Posterior vena cava (tissue), 2 donors: Measurements from ENCODE around the gene CTNND1. TPM values are rescaled to one million over a fixed set of nuclear protein-coding genes. Genes with fewer than 3 reads are reported as not detected.
"Not testable (repeated sequence)": the region's sequence is repeated elsewhere in the genome, so short reads cannot be mapped to it uniquely, and the experiment has no call there.

Source experiments
- DNase-seq: peaks from one replicate; pipeline ENCODE4 v3.0.0-alpha.2; 2020; ENCODE audit warnings: low spot score
- intact Hi-C, 2 donors: fragments of 100-400 bp; cut with DNase I; formaldehyde crosslinking; loops; one replicate each; pipeline versions ENCODE4 v1.14.1 to v1.14.2; 2022 to 2023
- long read RNA-seq, 2 donors: library from polyadenylated mRNA; unstranded; transcript quantifications; one replicate each; pipeline ENCODE4 v2.0.0, GENCODE V29; 2020 to 2021
- total RNA-seq, 2 donors: library from RNA; stranded (reverse); fragmentation: NEBNext Ultra II Directional; extraction: Animal tissue kit (Norgen Biotek cat#: 25700); gene quantifications; one replicate each; pipeline ENCODE4 v1.2.1, GENCODE V29; 2021
- donor health status: DM: yes; HTN: yes; CAD: no.
- donor health status: DM: yes; HTN: yes; CAD: no.

The CTNND1 gene
- 100 to 1,000 TPM; 131 to 140 TPM for total RNA-seq
- long read RNA-seq, donor 1, full-length matches to known transcripts = 3 of 13 reads
- long read RNA-seq, donor 1, partial matches to known transcripts = 2 of 13 reads
- long read RNA-seq, donor 1, other reads (novel, unspliced or antisense) = 8 of 13 reads
- long read RNA-seq, donor 2, partial matches to known transcripts = 5 of 10 reads
- long read RNA-seq, donor 2, other reads (novel, unspliced or antisense) = 5 of 10 reads

- intact Hi-C loops = no loop called here
- peak; percentile 93 for DNase-seq
Observed at GRCh38 chr11:57761301-57762234, at the start of gene CTNND1. CTNND1 (plus strand) TSS chr11:57761802; CDS start chr11:57791479, 29,677 bp downstream.

GRCh38 chr11:57712256-57713150 is 49.1 kb upstream of the CTNND1 start, which contains the start of gene TMX2:
TMX2 (plus strand) TSS chr11:57712593; CDS start chr11:57712619, 26 bp downstream.
- intact Hi-C loops = no loop called here

GRCh38 chr11:57713835-57714234 is 47.8 kb upstream of the CTNND1 start:
- intact Hi-C loops = no loop called here
- no peak for DNase-seq

More at GRCh38 chr11:57712256-57713150, 49.1 kb upstream of the CTNND1 start, which contains the start of gene TMX2:
- peak; percentile 98 for DNase-seq

GRCh38 chr11:57716726-57717125 is 44.9 kb upstream of the CTNND1 start:
- not testable (repeated sequence) for DNase-seq

GRCh38 chr11:57727185-57727584 is 34.4 kb upstream of the CTNND1 start:
- intact Hi-C loops = no loop called here

More at GRCh38 chr11:57716726-57717125, 44.9 kb upstream of the CTNND1 start:
- intact Hi-C loops = not testable (repeated sequence)

GRCh38 chr11:57728829-57729228 is 32.8 kb upstream of the CTNND1 start:
- no peak for DNase-seq
- intact Hi-C loops = no loop called here

More at GRCh38 chr11:57727185-57727584, 34.4 kb upstream of the CTNND1 start:
- no peak for DNase-seq

GRCh38 chr11:57729479-57729878 is 32.1 kb upstream of the CTNND1 start:
- intact Hi-C loops = no loop called here

GRCh38 chr11:57732661-57733060 is 28.9 kb upstream of the CTNND1 start:
- intact Hi-C loops = no loop called here
- DNase-seq = no peak

More at GRCh38 chr11:57729479-57729878, 32.1 kb upstream of the CTNND1 start:
- DNase-seq = no peak

GRCh38 chr11:57735619-57736298 is 25.8 kb upstream of the CTNND1 start:
- intact Hi-C loops = no loop called here
- DNase-seq = no peak

GRCh38 chr11:57741132-57742086 is 20.2 kb upstream of the CTNND1 start, which contains the start of gene SELENOH:
SELENOH (plus strand) TSS chr11:57741491; CDS start chr11:57741596, 105 bp downstream.
- intact Hi-C loops = no loop called here
- DNase-seq = peak; percentile 99

GRCh38 chr11:57742087-57742452 is 19.5 kb upstream of the CTNND1 start:
- no peak for DNase-seq
- intact Hi-C loops = no loop called here

GRCh38 chr11:57744357-57744756 is 17.2 kb upstream of the CTNND1 start:
- no peak for DNase-seq
- intact Hi-C loops = no loop called here

- intact Hi-C loops = no loop called here
- DNase-seq = peak; percentile 58
Observed at GRCh38 chr11:57745206-57745605, 16.4 kb upstream of the CTNND1 start.

GRCh38 chr11:57746920-57747319 is 14.7 kb upstream of the CTNND1 start:
- intact Hi-C loops = no loop called here

GRCh38 chr11:57751176-57751575 is 10.4 kb upstream of the CTNND1 start:
- DNase-seq = no peak
- intact Hi-C loops = no loop called here

More at GRCh38 chr11:57746920-57747319, 14.7 kb upstream of the CTNND1 start:
- DNase-seq = no peak

GRCh38 chr11:57751676-57752253 is 9.8 kb upstream of the CTNND1 start, which contains the start of gene BTBD18:
BTBD18 (minus strand) TSS chr11:57751819; CDS start chr11:57751188, 631 bp downstream.
- DNase-seq = no peak
- intact Hi-C loops = no loop called here

GRCh38 chr11:57752954-57753353 is 8.6 kb upstream of the CTNND1 start:
- intact Hi-C loops = no loop called here
- no peak for DNase-seq
